SK-N-SH (cell line): ENCODE measurements around the gene COBLL1.

Source experiments
- CTCF ChIP-seq: fragments of 200-600 bp; sonication (generic); IDR thresholded peaks from 2 replicates; pipeline ENCODE4 v1.6.1; 2017; ENCODE audit warnings: antibody characterized with exemption, mild to moderate bottlenecking, moderate library complexity
- GATA2 ChIP-seq: sonication (generic); formaldehyde crosslinking; IDR thresholded peaks from 2 replicates; pipeline ENCODE4 v1.5.0; 2020; ENCODE audit warnings: mild to moderate bottlenecking, missing genetic modification reagents
- TF ChIP-seq, protein P1 (sequence below): fragments of 150-350 bp; IDR thresholded peaks from 2 replicates; pipeline ENCODE4 v1.6.1; 2016; ENCODE audit warnings: mild to moderate bottlenecking, low read depth, low read length

GRCh38 chr2:164701565-164701964, 140.1 kb downstream of the COBLL1 start:
- TF ChIP-seq, protein P1, sequence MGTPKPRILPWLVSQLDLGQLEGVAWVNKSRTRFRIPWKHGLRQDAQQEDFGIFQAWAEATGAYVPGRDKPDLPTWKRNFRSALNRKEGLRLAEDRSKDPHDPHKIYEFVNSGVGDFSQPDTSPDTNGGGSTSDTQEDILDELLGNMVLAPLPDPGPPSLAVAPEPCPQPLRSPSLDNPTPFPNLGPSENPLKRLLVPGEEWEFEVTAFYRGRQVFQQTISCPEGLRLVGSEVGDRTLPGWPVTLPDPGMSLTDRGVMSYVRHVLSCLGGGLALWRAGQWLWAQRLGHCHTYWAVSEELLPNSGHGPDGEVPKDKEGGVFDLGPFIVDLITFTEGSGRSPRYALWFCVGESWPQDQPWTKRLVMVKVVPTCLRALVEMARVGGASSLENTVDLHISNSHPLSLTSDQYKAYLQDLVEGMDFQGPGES: no peak
- TF ChIP-seq GATA2 (CRISPR knock-in tag): peak; percentile 52; the same call in 1 of the 2 replicates
- no peak for TF ChIP-seq CTCF
